Myocyte (in vitro differentiated cells): ENCODE data around the gene RIPK3. TPM values are rescaled to one million over a fixed set of nuclear protein-coding genes. Genes with fewer than 3 reads are reported as not detected.

ENCODE experiments used
- DNase-seq: peaks from one replicate; pipeline ENCODE4 v3.0.0-alpha.2; 2012; ENCODE audit warnings: low read depth
- total RNA-seq: library from RNA; depleted of rRNA; stranded (reverse); fragments of >200 nt; gene quantifications from 2 replicates; pipeline ENCODE4 v1.2.3, GENCODE V29; 2014

RIPK3 gene
- total RNA-seq, 1 donor from 2014 or later, result not detected

GRCh38 chr14:24307575-24308341 lies 32.0 kb downstream of the RIPK3 start, which contains the start of gene CIDEB:
TSS of gene CIDEB (minus strand) at chr14:24307977. CDS start at chr14:24307858, 119 bp downstream.
- peak; percentile 66 for DNase-seq

DNA sequence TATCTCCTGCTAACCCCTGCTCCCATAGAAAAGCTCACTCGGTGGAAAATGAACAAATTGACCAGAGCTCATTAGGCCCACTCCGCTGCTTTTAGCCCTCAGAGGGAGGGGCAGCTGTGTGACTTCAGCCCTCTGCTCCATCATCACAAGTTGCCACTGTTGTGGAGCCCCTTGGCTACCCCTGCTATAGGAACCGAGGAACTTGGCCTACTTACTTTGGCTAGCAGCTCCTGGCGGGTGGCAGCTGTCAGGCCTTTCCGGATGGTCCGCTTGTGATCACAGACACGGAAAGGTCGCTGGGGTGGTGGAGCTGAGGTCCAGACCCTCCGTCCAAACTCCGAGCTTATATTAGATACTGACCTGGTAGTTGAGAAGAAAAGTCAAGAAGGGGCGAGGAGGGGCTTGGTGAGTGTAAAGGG lies 32.6 kb downstream of the RIPK3 start:
- no peak for DNase-seq

DNA sequence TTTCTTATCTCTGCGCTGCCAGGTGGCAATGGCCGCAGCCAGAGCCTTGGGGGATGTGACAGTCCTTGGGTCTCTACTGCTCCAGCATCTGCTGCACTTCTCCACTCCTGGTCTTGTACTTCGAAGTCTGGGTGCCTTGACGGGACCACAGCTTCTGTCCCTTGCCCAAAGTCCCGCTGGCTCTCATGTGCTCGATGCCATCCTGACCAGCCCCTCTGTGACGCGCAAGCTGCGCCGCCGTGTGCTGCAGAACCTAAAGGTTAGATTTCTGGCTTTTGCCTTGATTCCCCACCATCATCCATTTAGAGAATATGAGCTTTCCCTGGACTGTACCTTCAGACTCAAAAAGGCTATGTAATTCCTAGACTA lies 35.8 kb downstream of the RIPK3 start:
- no peak for DNase-seq

DNA sequence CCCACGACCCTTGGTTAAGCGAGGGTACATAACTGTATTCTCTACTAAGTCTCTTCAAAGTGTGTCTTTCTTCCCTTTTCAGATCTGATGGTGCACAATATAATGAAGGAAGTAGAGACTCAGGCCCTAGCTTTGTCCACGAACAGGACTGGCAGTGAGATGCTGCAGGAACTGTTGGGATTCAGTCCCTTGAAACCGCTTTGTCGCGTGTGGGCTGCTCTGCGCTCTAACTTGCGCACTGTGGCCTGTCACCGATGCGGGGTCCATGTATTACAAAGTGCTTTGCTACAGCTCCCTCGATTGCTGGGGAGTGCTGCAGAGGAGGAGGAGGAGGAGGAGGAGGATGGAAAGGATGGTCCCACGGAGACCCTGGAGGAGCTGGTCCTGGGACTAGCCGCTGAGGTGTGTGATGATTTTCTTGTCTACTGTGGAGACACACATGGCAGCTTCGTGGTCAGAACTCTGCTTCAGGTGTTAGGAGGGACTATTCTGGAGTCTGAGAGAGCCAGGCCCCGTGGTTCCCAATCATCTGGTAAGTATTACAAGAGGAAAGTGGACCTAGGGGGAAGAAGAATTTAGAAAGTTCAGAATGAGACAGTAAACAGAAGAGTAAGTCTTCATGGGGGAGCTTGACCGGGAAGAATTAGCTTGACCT lies 39.3 kb downstream of the RIPK3 start:
- no peak for DNase-seq

- peak; percentile 90 for DNase-seq
Measured at GRCh38 chr14:24299255-24300191, 40.3 kb downstream of the RIPK3 start, which contains the start of the genes DHRS1 and NOP9. TSS of gene DHRS1 (minus strand) at chr14:24299780. CDS start at chr14:24299106, 674 bp downstream. TSS of gene NOP9 (plus strand) at chr14:24299850. CDS start at chr14:24299955, 105 bp downstream.

DNA sequence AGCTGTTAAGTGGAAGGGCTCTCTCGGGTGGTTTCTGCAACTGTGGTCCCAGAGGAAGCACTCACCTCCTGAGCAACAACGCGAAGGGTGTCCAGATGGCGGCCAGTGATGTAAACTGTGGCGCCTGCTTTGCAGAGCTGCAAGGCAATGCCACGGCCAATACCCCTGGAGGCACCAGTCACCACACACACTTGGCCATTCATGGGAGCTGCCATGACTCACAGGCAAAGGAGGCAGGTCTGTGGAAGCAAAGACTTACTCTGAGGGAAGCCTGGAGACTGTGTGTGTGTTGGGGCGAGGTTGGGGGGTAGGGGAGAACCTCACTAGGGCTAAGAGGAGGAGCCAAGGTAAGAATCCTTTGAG lies 40.9 kb downstream of the RIPK3 start:
- DNase-seq, result peak; percentile 67

DNA sequence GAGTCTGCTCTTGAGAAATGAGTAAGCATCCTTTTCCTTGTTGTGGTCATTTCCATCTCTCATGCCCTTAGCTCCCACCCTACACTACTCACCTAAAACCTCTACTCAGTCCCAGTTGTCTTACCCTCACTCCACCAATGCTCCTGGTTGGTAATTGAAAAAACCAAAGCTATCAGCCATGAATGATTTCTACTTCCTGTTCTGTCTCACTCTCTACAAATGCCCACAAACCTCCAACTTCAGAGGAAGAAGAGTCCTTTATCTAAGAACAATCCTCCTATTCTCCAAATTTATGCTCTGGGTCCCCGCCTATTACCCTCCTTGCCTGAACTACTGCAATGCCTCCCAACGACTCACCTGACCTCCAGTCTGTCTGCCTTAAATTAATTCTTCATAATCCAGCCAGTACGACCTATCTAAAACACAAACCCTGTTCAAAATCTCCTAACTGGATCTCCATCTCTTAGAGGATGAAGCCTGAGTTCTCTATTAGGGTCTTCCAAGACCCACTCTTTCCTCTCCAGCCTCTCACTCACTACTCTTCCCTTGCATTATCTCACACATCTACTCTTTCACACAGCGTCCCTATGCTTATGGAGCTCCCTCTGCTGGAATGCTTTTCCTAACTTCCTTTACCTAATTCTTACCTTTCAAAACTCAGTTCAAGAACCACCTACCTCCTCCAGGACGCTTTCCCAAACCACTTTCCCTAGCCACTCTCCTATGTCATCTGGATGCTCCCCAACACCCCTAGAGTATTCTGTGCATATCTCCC lies 42.4 kb downstream of the RIPK3 start:
- no peak for DNase-seq

DNA sequence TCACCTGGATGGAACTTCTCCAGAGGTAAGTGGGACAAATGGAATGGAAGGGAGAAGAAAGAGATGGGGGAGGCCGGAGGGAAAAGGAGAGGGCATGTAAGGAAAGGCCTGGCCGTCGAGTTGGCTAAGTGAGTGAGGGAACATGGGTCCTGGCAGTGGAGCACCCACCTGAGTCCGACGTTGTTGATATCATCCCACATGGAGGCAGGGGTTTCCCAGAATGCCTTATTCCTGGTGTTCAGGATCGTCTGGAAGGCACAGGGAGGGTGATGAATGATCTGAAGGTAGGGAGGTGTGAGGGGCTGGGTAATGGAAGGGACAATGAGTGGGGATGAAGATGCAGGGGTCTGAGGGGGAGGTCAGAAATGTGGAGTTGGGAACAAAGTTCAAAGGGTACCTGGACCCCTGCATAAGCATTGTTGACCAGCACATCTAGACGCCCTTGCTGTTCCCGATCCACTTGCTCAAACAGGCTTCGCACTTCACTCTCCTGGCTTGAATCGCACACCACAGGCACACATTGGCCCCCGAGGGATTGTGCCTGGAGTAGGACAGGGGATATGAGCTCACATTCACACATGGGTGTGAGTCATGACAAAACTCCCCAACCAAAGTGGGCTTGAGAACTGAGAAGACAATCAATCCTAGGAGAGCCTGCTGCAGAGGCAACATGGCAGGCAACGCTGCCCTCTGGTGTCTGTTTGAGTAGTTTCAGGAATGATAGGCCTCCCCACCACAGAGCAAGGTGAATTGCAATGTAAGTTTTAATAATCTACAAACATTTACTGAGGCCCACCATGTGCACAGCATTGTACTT lies 43.2 kb downstream of the RIPK3 start:
- DNase-seq, result peak; percentile 89

DNA sequence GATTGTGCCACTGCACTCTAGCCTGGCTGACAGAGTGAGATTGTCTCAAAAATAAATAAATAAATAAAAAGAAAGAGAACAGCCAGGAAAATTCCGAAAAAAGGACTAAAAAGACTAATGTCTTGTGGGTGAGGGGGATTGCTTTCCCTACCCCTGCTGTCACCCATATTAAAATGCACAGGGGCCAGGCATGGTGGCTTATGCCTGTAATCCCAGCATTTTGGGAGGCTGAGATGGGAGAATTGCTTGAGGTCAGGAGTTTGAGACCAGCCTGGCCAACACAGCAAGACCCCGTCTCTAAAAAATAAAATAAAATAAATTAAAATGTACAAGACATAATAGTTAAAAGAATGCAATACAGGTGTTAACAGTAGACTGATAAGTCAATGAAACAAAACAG lies 46.3 kb downstream of the RIPK3 start:
- DNase-seq, result no peak

DNA sequence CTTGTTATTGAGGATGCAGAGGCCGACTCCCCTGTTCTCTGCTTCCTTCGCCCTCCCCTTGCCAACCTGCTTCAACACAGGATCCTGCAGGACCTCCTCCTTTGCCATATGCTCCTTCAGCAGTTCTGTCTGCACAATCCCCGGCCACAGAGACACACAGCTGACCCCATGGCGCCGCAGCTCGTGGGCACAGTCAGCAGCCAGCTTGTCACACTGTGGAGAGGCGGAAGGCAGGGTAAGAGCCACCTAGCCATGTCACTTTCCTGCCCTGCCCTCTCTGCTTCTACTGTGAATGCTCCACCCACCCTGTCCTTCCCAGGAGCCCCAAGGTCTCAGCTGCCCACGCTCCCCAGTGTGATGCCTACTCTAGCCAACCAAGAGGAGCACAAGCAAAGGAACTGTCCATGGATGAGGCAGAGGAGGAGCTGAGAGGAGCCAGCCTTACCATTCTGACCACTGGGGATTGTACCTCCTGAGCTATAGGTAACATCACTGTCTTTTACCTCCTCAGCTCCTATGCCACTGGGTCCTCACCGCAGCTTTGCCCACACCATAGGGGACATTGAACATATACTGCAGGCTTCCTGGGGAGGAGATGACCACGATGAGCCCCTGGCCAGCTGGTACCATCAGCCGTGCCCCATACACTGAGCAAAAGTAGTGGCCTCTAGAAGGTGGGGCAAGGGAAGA lies 47.5 kb downstream of the RIPK3 start:
- DNase-seq, result no peak

DNA sequence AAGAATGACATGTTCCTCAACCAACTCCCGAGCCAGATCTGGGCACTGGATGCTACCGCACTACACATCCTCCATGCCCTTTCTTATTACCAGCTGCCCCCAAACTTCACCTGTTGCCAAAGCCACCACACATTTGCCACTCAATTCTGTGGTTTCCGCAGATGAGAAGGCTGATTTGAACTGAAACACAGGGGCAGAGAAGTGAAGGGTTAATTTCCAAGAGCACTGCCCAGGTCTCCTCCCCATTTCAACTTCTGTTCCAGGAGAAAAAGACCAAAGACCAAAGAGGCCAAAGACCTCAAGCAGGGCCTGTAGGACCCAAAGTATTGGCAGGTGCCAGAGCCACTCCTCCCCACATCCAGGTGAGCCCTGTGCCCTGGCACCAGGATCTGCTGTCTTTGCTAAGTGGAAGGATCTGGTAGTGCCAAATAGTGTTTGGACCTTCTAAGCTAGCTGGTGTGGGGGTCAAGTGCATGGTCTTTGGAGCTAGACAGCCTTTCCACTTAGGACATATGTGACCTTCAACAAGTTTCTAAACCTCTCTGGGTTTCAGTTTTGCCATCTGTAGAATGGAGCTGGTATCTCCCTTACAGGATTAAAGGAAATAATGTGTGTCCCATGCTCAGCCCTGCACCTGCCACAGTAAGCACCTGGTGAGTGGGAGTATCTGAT lies 48.2 kb downstream of the RIPK3 start:
- DNase-seq, result no peak

GRCh38 chr14:24290746-24291145 lies 49.0 kb downstream of the RIPK3 start:
- no peak for DNase-seq

- no peak for DNase-seq
Measured at GRCh38 chr14:24289649-24290280, 50.0 kb downstream of the RIPK3 start.

- DNase-seq, result no peak
Measured at GRCh38 chr14:24286996-24287395, 52.8 kb downstream of the RIPK3 start.
